WTC11 (cell line): Measurements from ENCODE around the gene KANSL3. TPM values are rescaled to one million over a fixed set of nuclear protein-coding genes. Genes with fewer than 3 reads are reported as not detected.

Experiments
- ATAC-seq: fragments of 200-7000 bp; cut with Tn5 transposase; 2 replicates; pipeline ENCODE4 v1.10.0; 2021; ENCODE audit warnings: mild to moderate bottlenecking, moderate library complexity
- CTCF ChIA-PET: fragments of 300-600 bp; sonication (Branson Sonifier 250); formaldehyde crosslinking; loops from one replicate; lab custom pipeline; 2021; ENCODE audit warnings: antibody characterized with exemption; lab: Charles Lee
- POLR2A ChIA-PET: fragments of 350-600 bp; sonication (Branson Sonifier 250); formaldehyde crosslinking; loops from one replicate; lab custom pipeline; 2021; ENCODE audit warnings: antibody characterized with exemption; lab: Charles Lee
- DNase-seq: peaks from one replicate; pipeline ENCODE4 v3.0.0; 2021; ENCODE audit warnings: low spot score
- H3K27ac Mint-ChIP-seq: 2 replicates; pipeline ENCODE4 v1.8.0; 2021; ENCODE audit warnings: mixed read lengths
- H3K27me3 Mint-ChIP-seq: 2 replicates; pipeline ENCODE4 v1.8.0; 2021; ENCODE audit warnings: low read depth, mild to moderate bottlenecking, moderate library complexity, mixed read lengths
- H3K36me3 Mint-ChIP-seq: 2 replicates; pipeline ENCODE4 v1.8.0; 2021; ENCODE audit warnings: mixed read lengths
- H3K4me1 Mint-ChIP-seq: 2 replicates; pipeline ENCODE4 v1.8.0; 2022; ENCODE audit warnings: mixed read lengths
- H3K4me3 Mint-ChIP-seq: 2 replicates; pipeline ENCODE4 v1.8.0; 2021; ENCODE audit warnings: mild to moderate bottlenecking, moderate library complexity, mixed read lengths
- H3K9me3 Mint-ChIP-seq: 2 replicates; pipeline ENCODE4 v1.8.0; 2021; ENCODE audit warnings: mixed read lengths
- AR ChIP-seq: fragments of 250-450 bp; sonication (Bioruptor Pico); IDR thresholded peaks from 2 replicates; pipeline ENCODE4 v1.9.0; 2021; ENCODE audit warnings: mild to moderate bottlenecking
- CREB1 ChIP-seq: sonication (generic); formaldehyde crosslinking; IDR thresholded peaks from 2 replicates; pipeline ENCODE4 v1.8.0; 2023; ENCODE audit warnings: mild to moderate bottlenecking, missing genetic modification reagents
- CREM ChIP-seq: sonication (generic); formaldehyde crosslinking; IDR thresholded peaks from 2 replicates; pipeline ENCODE4 v1.8.1; 2022; ENCODE audit warnings: mild to moderate bottlenecking, missing genetic modification reagents, moderate library complexity
- ERG ChIP-seq: fragments of 250-450 bp; sonication (Bioruptor Pico); IDR thresholded peaks from 2 replicates; pipeline ENCODE4 v1.8.0; 2021; ENCODE audit warnings: mild to moderate bottlenecking
- FOXP4 ChIP-seq: sonication (generic); formaldehyde crosslinking; IDR thresholded peaks from 2 replicates; pipeline ENCODE4 v1.8.0; 2022; ENCODE audit warnings: mild to moderate bottlenecking, missing genetic modification reagents
- IRF1 ChIP-seq: sonication (generic); formaldehyde crosslinking; IDR thresholded peaks from 2 replicates; pipeline ENCODE4 v1.8.0; 2023; ENCODE audit warnings: missing genetic modification reagents
- IRF2 ChIP-seq: sonication (generic); formaldehyde crosslinking; IDR thresholded peaks from 2 replicates; pipeline ENCODE4 v1.8.0; 2022; ENCODE audit warnings: low read depth, missing genetic modification reagents, borderline replicate concordance
- MYBL2 ChIP-seq: sonication (generic); formaldehyde crosslinking; IDR thresholded peaks from 2 replicates; pipeline ENCODE4 v1.8.1; 2023; ENCODE audit warnings: mild to moderate bottlenecking, moderate library complexity, missing genetic modification reagents
- NFE2L1 ChIP-seq: sonication (generic); formaldehyde crosslinking; IDR thresholded peaks from 2 replicates; pipeline ENCODE4 v1.8.1; 2023; ENCODE audit warnings: missing genetic modification reagents
- NR2C2 ChIP-seq: sonication (generic); formaldehyde crosslinking; IDR thresholded peaks from 2 replicates; pipeline ENCODE4 v1.8.0; 2022; ENCODE audit warnings: mild to moderate bottlenecking, missing genetic modification reagents
- NR3C1 ChIP-seq: sonication (generic); formaldehyde crosslinking; conservative IDR thresholded peaks from 2 replicates; pipeline ENCODE4 v1.8.1; 2023; ENCODE audit warnings: low read depth, mild to moderate bottlenecking, missing genetic modification reagents
- SOX15 ChIP-seq: fragments of 250-450 bp; sonication (Bioruptor Pico); IDR thresholded peaks from 2 replicates; pipeline ENCODE4 v1.9.0; 2021; ENCODE audit warnings: mild to moderate bottlenecking
- TCF7 ChIP-seq: sonication (generic); formaldehyde crosslinking; IDR thresholded peaks from 2 replicates; pipeline ENCODE4 v1.8.0; 2022; ENCODE audit warnings: mild to moderate bottlenecking, low read depth, missing genetic modification reagents, moderate library complexity
- TEAD1 ChIP-seq: sonication (generic); formaldehyde crosslinking; IDR thresholded peaks from 2 replicates; pipeline ENCODE4 v1.8.0; 2022; ENCODE audit warnings: mild to moderate bottlenecking, missing genetic modification reagents
- ZNF138 ChIP-seq: sonication (generic); formaldehyde crosslinking; conservative IDR thresholded peaks from 2 replicates; pipeline ENCODE4 v1.8.1; 2022; ENCODE audit warnings: mild to moderate bottlenecking, moderate library complexity, missing genetic modification reagents
- ZNF232 ChIP-seq: sonication (generic); formaldehyde crosslinking; IDR thresholded peaks from 2 replicates; pipeline ENCODE4 v1.8.0; 2022; ENCODE audit warnings: mild to moderate bottlenecking, missing genetic modification reagents
- ZNF423 ChIP-seq: fragments of 250-450 bp; sonication (Bioruptor Pico); IDR thresholded peaks from 2 replicates; pipeline ENCODE4 v2.1.2; 2022; ENCODE audit warnings: mild to moderate bottlenecking, moderate library complexity
- ZNF512 ChIP-seq: sonication (generic); formaldehyde crosslinking; IDR thresholded peaks from 2 replicates; pipeline ENCODE4 v1.8.1; 2022; ENCODE audit warnings: missing genetic modification reagents, borderline replicate concordance
- ZNF532 ChIP-seq: fragments of 250-450 bp; sonication (Bioruptor Pico); IDR thresholded peaks from 2 replicates; pipeline ENCODE4 v1.9.0; 2021; ENCODE audit warnings: mild to moderate bottlenecking, borderline replicate concordance
- ZSCAN18 ChIP-seq: fragments of 250-450 bp; sonication (Bioruptor Pico); IDR thresholded peaks from 2 replicates; pipeline ENCODE4 v2.1.2; 2022; ENCODE audit warnings: mild to moderate bottlenecking, moderate library complexity
- total RNA-seq: library from RNA; stranded (reverse); gene quantifications from 3 replicates; pipeline ENCODE4 v1.2.3, GENCODE V29; 2021

The KANSL3 gene
- total RNA-seq, 1 experiment from 2014 or later, result 32.5 TPM

- TF ChIP-seq ZNF532 (CRISPR knock-in tag) (no peak), NR2C2 (CRISPR knock-in tag) (no peak), ZNF423 (CRISPR knock-in tag) (no peak), ZNF232 (CRISPR knock-in tag) (no peak), MYBL2 (CRISPR knock-in tag) (no peak), NFE2L1 (CRISPR knock-in tag) (no peak)
- TF ChIP-seq, all 79 proteins: peak for 0
Observed at GRCh38 chr2:96681540-96681939, 43.4 kb upstream of the KANSL3 start (continued).

- no peaks in the 10 kb centered on the region for H3K36me3 Mint-ChIP-seq
- ChIA-PET CTCF (no interaction called here), POLR2A (no interaction called here)
- H3K4me1 Mint-ChIP-seq, result peaks cover 16% of the 10 kb centered on the region
- no peak overlapping the region for H3K4me3 Mint-ChIP-seq
- H3K9me3 Mint-ChIP-seq, result no peaks in the 10 kb centered on the region
- TF ChIP-seq ZNF512 (CRISPR knock-in tag) (no peak), TEAD1 (CRISPR knock-in tag) (no peak), ZNF138 (CRISPR knock-in tag) (no peak), IRF2 (CRISPR knock-in tag) (no peak), MYBL2 (CRISPR knock-in tag) (no peak), ZSCAN18 (CRISPR knock-in tag) (no peak), FOXP4 (CRISPR knock-in tag) (no peak), CREB1 (CRISPR knock-in tag) (no peak), IRF1 (CRISPR knock-in tag) (no peak), NR3C1 (CRISPR knock-in tag) (no peak), SOX15 (CRISPR knock-in tag) (no peak), CREM (no peak), AR (CRISPR knock-in tag) (no peak), TCF7 (CRISPR knock-in tag) (no peak), ERG (CRISPR knock-in tag) (no peak)
- H3K27me3 Mint-ChIP-seq, result no peaks in the 10 kb centered on the region
- DNase-seq (no peak), ATAC-seq (no peak)
- H3K27ac Mint-ChIP-seq, result no peak overlapping the region
Observed at GRCh38 chr2:96680561-96681141, 42.5 kb upstream of the KANSL3 start.
